ENCODE measurements around the gene CFL1.
"Not testable (repeated sequence)": the region's sequence is repeated elsewhere in the genome, so short reads cannot be mapped to it uniquely, and the experiment has no call there.

Gene CFL1

GRCh38 chr11:65849771-65850216 lies 8.2 kb downstream of the CFL1 start:
- Histone ChIP-seq H3K27me3 (ENCODE audit: insufficient read depth, low read depth, severe bottlenecking) (no peaks in the 10 kb centered on the region), H3K9me3 (ENCODE audit: severe bottlenecking) (peaks cover 5% of the 10 kb centered on the region), H3K36me3 (peaks cover 40% of the 10 kb centered on the region), H3K27ac (no peak overlapping the region), H3K4me3 (ENCODE audit: low read depth, low read length) (no peak overlapping the region)
- peak; percentile 10 for DNase-seq
- no peak for TF ChIP-seq CTCF (IDR thresholded peaks at IDR 0.05; ENCODE audit: low read depth, low read length)

GRCh38 chr11:65849366-65849765 lies 8.6 kb downstream of the CFL1 start:
- H3K27ac ChIP-seq = no peak overlapping the region
- H3K9me3 ChIP-seq (ENCODE audit: severe bottlenecking) = peaks cover 5% of the 10 kb centered on the region
- no peak for TF ChIP-seq CTCF (IDR thresholded peaks at IDR 0.05; ENCODE audit: low read depth, low read length)
- DNase-seq = peak; percentile 6
- no peak overlapping the region for H3K4me3 ChIP-seq (ENCODE audit: low read depth, low read length)
- H3K27me3 ChIP-seq (ENCODE audit: insufficient read depth, low read depth, severe bottlenecking) = no peaks in the 10 kb centered on the region
- peaks cover 36% of the 10 kb centered on the region for H3K36me3 ChIP-seq

- H3K36me3 ChIP-seq = peaks cover 29% of the 10 kb centered on the region
- H3K27ac ChIP-seq; DNase-seq; H3K27me3 ChIP-seq (ENCODE audit: insufficient read depth, low read depth, severe bottlenecking); H3K4me3 ChIP-seq (ENCODE audit: low read depth, low read length); H3K9me3 ChIP-seq (ENCODE audit: severe bottlenecking): not testable (repeated sequence)
Observed at GRCh38 chr11:65848693-65849092, 9.3 kb downstream of the CFL1 start.

GRCh38 chr11:65847746-65848145 lies 10.2 kb downstream of the CFL1 start:
- Histone ChIP-seq H3K27me3 (ENCODE audit: insufficient read depth, low read depth, severe bottlenecking) (no peaks in the 10 kb centered on the region), H3K4me3 (ENCODE audit: low read depth, low read length) (no peak overlapping the region), H3K27ac (no peak overlapping the region), H3K36me3 (peaks cover 20% of the 10 kb centered on the region), H3K9me3 (ENCODE audit: severe bottlenecking) (peaks cover 5% of the 10 kb centered on the region)
- DNase-seq = no peak
- TF ChIP-seq CTCF (IDR thresholded peaks at IDR 0.05; ENCODE audit: low read depth, low read length) = no peak

GRCh38 chr11:65844231-65844872 lies 13.6 kb downstream of the CFL1 start:
- Histone ChIP-seq H3K27ac (no peak overlapping the region), H3K4me3 (ENCODE audit: low read depth, low read length) (no peak overlapping the region)

GRCh38 chr11:65843811-65844210 lies 14.2 kb downstream of the CFL1 start:
- Histone ChIP-seq H3K36me3 (no peaks in the 10 kb centered on the region), H3K4me3 (ENCODE audit: low read depth, low read length) (no peak overlapping the region), H3K27me3 (ENCODE audit: insufficient read depth, low read depth, severe bottlenecking) (no peaks in the 10 kb centered on the region), H3K27ac (no peak overlapping the region), H3K9me3 (ENCODE audit: severe bottlenecking) (no peaks in the 10 kb centered on the region)
- TF ChIP-seq CTCF (IDR thresholded peaks at IDR 0.05; ENCODE audit: low read depth, low read length) = no peak
- DNase-seq = no peak

More at GRCh38 chr11:65844231-65844872, 13.6 kb downstream of the CFL1 start:
- no peaks in the 10 kb centered on the region for H3K27me3 ChIP-seq (ENCODE audit: insufficient read depth, low read depth, severe bottlenecking)
- H3K9me3 ChIP-seq (ENCODE audit: severe bottlenecking) = no peaks in the 10 kb centered on the region
- DNase-seq = no peak
- H3K36me3 ChIP-seq = no peaks in the 10 kb centered on the region
- TF ChIP-seq CTCF (IDR thresholded peaks at IDR 0.05; ENCODE audit: low read depth, low read length) = no peak
